HG03095 (cell line): ENCODE measurements around the gene RIPOR3.
"Not testable (repeated sequence)": the region's sequence is repeated elsewhere in the genome, so short reads cannot be mapped to it uniquely, and the experiment has no call there.

Experiments
- ATAC-seq: cut with Tn5 transposase; IDR thresholded peaks from one replicate; pipeline ENCODE4 v1.9.1; 2021; ENCODE audit warnings: moderate library complexity; ENCODE audit not compliant: unreplicated experiment

Gene RIPOR3

DNA sequence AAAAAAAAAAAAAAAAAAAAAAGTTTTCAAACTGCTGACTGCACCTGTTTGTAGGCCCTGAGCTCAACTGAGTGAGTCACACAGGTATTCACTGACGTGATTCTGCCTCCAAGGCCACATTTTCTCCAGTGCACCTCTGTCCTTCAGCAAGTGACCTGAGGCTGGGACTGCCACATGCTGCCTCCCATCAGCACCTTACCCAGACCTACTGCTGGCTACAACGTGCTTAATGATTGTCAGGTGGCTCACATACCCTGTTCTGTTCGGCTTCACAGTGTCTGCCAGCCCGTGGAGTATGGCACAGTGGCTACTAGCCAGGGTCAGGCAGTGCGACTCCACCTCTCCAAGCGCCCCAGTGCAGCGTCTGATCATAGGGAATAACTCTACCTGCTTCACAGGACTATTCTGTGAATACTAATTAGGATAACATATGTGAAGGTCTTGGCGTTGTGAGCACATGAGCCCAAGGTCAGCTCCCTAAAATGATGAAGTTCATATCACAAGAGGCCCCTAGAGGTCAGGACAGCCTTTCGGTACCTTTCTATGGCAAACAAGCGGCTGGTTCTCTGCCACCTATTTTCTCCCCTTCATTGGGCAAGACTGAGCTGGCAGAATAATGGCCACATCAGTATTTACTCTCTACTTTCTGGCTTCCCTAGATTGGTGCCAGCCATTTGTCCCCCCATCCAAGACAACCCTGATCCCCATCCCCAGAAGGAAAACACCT, 28.1 kb downstream of the RIPOR3 start:
- ATAC-seq, result no peak

DNA sequence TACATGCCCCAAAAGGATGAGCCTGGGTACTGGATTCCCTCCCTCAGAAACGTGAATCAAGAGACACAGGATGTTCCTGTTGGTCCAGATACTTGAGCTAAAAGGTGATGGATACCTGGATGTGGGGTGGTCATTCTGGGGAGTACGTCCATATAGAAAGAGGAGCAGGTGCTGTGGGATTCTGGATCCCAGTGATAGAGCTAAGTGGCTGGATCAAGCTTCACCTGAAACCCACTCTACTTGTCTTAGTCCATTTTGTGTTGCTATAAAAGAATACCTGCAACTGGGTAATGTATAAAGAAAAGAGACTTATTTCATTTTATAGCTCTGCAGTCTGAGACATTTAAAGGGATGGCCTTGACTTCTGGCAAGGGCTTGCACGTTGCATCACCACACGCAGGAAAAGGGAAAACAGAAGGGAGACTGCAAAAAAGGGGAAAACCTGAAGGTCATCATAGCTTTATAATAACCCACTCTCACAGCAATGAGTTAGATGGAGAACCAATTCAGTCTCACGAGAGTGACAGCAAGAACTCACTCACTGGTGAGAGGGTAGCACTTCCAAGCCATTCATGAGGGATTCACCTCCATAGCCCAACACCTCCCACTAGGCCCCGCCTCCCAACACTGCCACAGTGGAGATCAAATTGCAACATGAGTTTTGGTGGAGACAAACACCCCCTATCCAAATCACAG, 31.2 kb downstream of the RIPOR3 start:
- no peak for ATAC-seq

DNA sequence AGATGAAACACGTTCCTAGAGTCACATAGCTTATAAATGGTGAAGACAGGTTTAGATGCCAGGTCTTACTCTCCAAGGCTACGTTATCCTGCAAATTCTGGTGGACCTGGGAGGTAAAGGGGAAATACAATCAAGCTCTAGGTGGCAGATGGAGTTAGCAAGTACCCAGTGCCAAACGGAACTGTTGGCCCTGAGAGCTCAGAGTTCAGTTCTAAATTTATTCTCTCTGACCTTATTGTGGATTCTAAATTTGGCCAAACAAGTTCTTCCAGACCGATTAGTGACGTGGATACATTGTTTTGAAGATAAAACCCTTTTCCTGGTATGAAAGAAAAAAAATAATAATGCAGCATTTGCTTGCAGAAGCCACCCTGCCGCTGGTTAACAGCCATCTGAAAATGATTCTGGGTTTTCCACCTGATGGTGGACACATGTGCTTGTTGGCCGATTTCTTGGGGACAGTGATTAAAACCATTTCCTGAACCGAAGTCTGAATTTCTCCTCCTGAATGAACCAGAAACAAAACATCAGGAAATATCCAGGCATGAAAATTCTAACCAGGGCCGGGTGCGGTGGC, 32.5 kb downstream of the RIPOR3 start:
- ATAC-seq, result no peak

DNA sequence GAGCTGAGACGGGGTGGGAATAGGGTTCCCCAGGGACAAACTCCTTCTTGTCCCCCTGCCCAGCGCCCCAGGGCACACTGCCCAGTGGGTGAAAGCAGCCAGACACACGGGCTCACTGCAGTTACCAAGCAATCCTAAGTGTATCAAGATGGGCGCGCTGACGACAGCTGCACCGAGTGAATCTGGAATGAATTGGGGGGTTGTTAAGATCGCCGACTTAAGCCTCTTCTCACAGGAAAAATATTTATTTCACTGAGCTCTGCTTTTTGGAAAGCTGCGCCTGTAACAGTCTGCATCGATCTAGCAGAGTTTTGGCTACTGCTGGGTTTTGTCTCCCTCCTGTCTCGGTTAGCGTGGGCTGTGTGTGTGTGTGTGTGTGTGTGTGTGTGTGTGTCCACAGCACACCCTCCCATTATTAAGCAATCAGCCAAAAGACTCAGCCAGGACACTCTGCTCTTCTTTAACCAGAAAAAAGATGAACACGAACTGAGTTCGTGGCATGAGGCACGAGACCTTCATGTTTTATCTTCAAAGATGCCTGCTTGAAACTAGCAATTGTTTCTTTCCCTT, 35.9 kb downstream of the RIPOR3 start:
- ATAC-seq, result no peak

DNA sequence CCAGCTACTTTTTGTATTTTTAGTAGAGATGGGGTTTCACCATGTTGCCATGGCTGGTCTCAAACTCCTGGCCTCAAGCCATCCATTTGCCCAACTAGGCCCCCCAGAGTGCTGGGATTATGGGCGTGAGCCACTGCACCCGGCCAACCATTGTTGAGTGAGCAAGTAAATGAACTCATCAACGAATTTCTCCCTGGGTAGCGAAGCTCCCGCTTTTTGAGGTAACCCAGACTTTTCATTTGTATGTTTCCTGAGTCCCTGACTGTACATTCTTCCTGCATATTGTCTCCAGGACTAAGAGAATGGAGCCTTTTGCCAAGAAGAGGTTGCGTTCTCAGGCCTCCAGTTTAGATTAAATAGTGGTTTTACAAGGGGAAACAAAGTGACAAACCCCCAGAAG, 36.4 kb downstream of the RIPOR3 start:
- ATAC-seq, result no peak

DNA sequence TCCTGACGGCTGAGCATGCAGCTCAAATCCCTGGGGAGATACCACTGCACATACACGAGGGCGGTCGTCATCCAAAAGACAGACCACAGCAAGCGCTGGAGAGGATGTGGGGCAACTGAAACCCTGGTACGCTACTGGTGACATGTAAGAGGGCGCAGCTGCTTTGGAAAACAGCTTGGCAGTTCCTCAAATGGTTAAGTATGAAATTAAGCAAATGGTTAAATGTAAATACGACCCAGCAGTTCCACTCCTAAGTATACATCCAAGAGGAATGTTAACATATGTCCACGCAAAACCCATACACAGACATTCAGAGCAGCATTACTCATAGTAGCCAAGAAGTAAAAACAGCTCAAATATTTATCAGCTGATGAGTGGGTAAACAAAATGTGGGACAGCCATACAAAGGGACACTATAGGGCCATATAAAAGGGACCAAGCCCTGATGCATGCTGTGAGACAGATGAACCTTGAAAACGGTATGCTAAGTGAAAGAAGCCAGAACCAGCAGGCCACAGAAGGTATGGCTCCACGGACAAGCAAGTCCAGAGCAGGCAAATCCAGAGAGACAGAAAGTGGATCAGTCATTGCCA, 38.5 kb downstream of the RIPOR3 start:
- ATAC-seq, result no peak

DNA sequence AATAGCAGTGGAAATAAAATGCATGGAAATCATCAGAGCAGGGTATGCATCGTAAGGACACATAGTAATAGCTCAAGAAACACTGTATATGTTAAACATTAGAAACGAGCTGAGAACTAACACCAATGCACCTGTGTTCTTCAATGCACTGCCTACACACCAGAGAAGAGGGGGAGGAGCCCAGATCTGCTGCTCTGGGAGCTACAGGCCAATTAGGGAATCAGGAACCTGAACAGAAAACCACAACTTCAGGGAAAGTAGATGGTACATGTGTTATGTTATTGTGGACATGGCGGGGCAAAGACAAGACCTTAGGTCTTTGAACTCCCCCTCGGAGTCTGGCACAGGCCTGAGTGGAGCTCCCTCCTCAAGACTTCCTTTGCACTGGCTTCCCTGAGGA, 39.7 kb downstream of the RIPOR3 start:
- no peak for ATAC-seq

DNA sequence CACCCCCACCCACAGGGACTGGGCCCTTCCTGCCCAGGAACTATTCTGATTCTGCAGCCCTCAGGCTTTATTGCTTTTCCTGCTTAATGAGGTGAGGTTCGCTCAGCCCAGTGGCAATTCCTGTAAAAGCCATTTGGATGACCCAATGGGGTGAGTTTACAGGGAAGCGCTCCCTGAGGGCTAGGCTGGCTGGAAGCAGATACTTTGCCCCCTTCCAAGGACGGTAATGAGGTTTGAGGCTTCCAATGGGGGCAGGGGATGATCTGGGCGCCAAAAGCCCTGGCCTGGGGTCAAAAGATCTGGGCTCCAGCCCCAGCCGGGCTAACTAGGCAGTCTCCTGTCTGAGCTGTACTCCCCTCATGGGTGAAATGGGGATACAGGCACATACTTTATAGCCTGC, 41.8 kb downstream of the RIPOR3 start:
- no peak for ATAC-seq

DNA sequence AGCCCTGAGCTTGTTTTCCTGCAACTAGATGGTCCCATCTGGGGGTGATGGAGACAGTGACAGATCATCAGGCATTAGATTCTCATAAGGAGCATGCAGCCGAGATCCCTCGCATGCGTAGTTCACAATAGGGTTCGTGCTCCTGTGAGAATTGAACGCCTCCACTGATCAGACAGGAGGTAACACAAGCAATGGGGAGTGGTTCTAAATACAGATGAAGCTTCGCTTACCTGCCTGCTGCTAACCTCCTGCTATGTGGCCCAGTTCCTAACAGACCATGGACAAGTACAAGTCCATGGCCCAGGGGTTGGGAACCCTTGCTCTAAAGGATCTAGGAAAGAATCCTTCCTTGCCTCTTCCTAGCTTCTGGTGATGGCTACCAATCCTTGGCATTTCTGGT, 42.7 kb downstream of the RIPOR3 start:
- ATAC-seq, result no peak

DNA sequence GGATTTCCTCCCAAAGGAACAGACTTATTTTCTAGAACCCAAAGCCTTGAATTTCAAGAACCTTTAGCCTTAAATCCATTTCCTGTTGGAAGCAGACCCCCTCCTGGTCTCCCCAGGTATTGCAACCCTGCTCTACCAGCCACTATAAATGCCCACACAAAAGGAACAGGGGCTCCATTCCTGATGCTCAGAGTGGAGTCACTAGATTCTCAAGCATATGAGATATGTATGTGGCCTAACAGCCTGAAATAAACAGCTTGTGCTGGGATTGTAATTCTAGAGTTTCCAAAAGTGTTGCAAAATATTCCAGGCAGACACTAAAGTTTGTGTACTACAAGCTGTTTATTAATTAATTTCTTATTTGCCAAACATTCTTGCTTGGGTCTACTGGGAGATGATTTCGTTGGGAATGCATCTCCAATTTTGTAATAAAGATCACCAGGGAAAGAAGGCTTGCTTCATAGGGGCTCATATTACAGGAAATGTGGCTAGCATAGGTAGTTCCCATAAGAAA, 44.8 kb downstream of the RIPOR3 start:
- no peak for ATAC-seq

DNA sequence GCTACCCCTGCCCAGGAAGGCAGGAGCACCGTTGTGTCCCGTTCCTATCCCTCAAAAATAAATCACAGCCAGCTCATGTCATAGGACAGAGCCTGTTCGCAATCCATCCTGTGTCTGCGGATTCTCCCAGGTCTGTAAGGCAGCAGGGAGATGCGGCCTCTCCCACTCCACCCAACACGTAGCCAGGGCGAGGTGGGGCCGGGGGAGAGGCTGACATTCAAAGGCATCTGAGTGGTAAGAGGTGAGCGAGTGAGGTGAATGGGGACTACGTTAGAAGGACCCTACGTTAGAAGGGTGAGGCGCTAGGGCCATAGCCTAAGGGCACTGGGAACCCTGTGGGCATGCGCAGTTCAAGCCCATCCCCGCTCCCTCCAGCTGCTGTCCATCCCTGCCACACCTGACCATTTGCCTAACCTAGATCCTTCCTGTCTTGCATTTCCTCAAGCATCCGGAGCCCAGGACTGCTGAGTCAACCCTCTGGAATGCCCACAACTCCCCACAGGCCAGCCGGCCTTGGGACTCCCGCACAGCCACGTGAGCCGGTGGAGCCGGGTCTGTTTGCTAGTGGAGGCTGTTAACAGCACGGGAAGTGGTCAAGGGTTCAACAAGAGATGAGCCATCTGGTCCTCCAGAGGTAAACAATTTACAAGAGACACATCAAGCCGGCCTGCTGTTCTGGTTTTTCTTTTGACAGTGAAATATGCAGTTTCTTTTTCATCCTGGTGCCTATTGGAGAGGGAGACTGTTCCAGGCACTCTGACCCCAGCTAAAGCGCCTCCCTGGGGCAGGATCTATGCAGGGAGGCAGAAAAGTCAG, 45.9 kb downstream of the RIPOR3 start:
- no peak for ATAC-seq

DNA sequence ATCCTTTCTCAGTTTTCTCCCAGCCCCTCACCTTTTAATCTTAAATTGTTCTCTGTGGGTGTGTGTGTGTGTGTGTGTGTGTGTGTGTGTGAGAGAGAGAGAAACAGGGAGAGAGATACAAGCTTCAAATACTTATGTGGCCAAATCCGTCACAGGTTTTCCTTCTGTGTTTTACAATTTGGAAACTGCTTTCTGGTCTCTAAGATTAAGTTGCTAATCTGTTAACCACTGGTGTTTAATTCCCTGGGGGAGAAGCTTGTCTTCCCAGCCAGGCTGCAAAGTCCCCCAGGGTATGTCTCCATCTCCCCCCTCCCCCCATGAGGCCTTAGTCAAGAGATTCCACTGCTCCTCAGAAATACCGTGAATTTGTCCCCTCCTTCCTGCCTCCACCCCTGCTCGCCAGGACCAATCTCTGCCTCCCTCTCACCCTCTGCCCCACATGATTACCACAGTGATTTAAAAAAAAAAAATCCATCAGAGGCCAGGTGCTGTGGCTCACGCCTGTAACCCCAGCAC, 49.0 kb downstream of the RIPOR3 start:
- no peak for ATAC-seq

DNA sequence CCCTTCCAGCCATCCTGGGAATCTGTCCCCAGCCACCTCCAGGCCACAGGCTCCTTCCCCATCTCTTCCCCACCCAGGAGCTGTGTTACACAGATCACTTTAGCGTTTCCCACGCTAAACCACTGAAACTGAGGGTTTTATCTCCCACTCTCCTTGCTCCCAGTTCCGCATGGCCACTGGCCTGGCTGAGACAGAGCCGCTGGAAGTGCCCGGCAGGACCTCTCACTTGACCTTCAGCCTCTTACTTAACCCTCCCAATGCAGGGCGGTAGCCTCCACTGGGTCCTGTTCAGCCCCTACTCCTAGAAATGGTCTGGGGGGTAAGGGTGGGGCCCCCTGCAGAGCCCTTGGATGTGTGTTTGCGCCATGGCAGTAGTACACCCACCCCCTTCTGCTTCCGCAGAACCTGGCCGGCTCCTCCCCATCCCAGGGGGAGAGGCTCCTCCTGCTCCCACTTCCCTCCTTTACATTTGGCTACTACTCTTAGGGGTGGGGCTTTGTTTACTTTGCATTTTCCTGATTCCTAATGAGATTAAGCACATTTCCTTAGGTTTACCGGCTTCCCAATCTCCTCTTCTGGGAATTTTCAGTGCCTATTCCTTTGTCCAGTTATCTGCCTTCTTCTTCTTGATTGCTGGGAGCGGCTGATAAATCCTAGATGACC, 49.6 kb downstream of the RIPOR3 start:
- not testable (repeated sequence) for ATAC-seq

DNA sequence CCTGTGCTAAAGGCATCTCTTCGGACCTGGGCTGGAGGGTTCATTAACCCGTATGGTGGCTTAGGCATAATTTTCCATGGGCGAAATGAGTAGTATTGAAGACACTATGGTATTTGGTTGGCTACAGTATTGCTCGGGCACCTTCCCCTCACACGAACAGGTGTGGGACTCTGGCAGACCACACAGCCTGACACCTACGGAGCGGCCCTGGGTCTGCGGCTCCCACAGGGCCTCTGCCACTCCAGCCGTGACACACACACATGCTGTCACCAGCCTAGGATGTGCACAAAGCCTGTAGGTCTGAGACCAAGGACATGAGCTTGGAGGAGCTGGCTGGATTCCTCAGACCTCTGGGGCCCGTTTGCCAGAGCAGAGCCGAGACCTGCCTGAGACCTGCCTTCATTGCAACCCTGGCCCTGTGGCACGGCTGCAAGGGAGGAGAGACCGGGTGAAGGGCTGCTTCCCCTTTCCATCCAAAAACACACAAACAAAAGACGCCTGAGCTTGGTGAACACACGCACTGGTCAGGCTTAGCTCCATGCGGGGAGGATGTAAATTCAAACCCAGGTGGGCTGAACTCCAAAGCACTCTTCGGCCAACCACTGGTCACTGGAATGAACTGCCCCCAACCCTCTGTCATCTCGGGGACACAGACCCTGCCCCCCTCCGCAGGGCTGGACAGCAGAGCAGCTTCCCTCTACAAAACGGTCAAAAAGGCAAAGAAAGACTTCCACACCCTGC, 51.2 kb downstream of the RIPOR3 start:
- ATAC-seq, result not testable (repeated sequence)

DNA sequence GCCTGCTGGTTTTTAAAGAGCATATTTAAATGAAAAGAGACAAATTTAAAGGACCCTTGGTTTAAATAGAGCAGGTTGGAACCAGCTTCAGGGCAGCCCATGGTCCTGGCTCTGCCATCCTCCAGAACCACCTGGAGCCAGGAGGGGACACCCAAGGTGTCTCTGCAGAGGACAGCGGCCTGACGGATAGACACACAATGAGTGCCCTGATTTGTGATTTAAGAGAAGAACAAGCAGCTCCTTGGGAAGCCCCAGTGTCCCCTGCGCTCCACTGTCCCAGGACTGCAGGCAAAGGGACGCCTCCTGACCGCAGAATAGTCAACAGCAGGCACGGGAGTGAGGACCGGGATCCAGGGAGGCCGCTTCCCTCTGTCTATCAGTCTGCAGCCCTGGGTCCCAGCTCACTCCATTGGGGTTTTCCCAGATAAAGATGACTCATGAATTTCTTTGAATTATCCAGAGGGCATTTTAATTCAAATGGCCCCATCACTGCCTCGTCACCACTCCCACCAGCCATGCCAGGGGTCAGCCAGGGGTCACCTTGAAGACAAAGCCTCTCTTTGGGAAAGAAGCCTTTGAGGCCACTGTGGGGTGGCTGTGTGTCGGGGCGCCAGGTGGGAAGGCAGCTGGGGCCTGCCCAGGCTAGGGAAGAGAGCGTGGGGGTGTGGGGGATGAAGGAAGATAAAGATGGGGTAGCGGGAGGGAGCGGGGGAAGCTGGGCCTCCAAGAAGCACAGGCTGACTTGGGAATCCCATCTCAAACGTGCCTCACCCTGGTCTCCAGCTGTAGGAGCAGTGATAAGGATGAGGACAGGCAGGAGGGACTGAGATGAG, 53.1 kb downstream of the RIPOR3 start:
- ATAC-seq, result not testable (repeated sequence)

DNA sequence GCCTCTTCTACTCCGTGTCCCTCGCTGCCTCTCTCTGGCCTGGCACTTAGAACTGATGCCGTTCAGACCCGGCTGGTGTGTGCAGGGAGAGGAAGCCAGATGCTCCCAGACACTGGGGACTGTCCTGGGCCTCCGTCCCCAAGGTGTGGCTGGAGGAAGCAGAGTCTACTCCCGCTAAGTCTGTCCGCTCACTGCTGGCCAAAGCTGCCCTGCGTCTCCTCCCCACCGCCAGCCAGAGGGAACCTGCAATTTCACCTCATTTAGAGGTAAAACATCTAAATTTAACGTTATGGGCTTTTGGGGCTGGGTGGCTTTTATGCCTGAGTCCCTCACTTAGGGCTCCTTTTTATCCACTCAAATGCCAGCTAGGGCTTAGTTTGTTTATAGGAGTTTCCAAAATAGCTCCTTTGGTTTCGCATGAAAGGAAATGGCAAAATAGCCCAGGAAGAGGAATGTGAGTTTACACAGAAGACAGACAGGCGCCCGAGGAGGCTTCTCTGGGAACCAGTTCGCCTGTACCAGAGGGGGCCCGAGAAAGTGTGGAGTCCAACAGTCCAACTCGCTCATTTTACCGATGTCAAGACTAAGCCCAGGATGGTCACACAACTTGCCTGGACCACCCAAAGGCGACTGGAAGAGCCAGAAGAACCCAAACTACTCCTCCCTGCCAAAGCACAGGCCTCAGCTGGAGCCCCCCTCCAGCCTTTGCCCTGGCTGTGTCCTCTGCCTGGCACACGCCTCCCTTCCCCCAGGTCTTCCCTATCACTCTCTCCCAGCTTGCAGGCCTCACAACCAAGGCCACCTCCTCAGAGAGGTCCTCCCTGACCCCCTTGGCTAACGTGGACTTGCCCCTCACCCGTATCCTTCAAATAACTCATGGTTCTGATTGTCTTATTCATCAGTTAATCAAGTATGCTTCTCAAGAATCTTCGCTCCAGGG, 54.5 kb downstream of the RIPOR3 start:
- ATAC-seq, result no peak
